Right lobe of liver (tissue), 6 donors: ENCODE data around the gene DSCAML1. TPM values are rescaled to one million over a fixed set of nuclear protein-coding genes. Genes with fewer than 3 reads are reported as not detected.

Source experiments
- ATAC-seq, 4 donors: fragments of 200-7000 bp; cut with Tn5 transposase; one replicate each; pipeline ENCODE4 v1.9.1; 2020; ENCODE audit warnings: mild to moderate bottlenecking in 4 of 4, moderate library complexity in 4 of 4
- DNase-seq, 3 donors: peaks; one replicate each; pipeline ENCODE4 v3.0.0-alpha.2; 2020
- H3K27ac ChIP-seq, 3 donors: fragments of 200-600 bp; one replicate each; pipeline ENCODE4 v1.8.0; 2022
- H3K27me3 ChIP-seq, 2 donors: fragments of 200-600 bp; one replicate each; pipeline ENCODE4 v1.8.0; 2022
- H3K36me3 ChIP-seq, 4 donors: fragments of 200-600 bp; sonication (generic) in 1 of 4; one replicate each; pipeline versions ENCODE4 v1.5.1 to v1.8.0; 2017 to 2022; ENCODE audit warnings: control low read depth in 1 of 4
- H3K4me1 ChIP-seq, 4 donors: fragments of 200-600 bp; sonication (generic) in 1 of 4; one replicate each; pipeline versions ENCODE4 v1.5.1 to v1.8.0; 2017 to 2022; ENCODE audit warnings: control low read depth in 1 of 4
- H3K4me3 ChIP-seq, 3 donors: fragments of 200-600 bp; one replicate each; pipeline ENCODE4 v1.8.0; 2022
- H3K9me3 ChIP-seq, 4 donors: fragments of 200-600 bp; sonication (generic) in 1 of 4; one replicate each; pipeline versions ENCODE4 v1.5.1 to v1.8.0; 2017 to 2022; ENCODE audit warnings: control low read depth in 1 of 4
- POLR2A ChIP-seq: fragments of 450-650 bp; IDR thresholded peaks from one replicate; pipeline ENCODE4 v1.6.1; 2017; ENCODE audit warnings: antibody characterized with exemption, mild to moderate bottlenecking
- WGBS: methylation state at CpG from one replicate; pipeline ENCODE4 v1.1.6; 2018; ENCODE audit warnings: low coverage, low lambda C conversion rate; ENCODE audit not compliant: insufficient coverage; ENCODE audit errors: missing lambda C conversion rate; 5-methylcytosine and 5-hydroxymethylcytosine counted together
- intact Hi-C, 2 donors: fragments of 100-400 bp; cut with DNase I; formaldehyde crosslinking; loops; one replicate each; pipeline versions ENCODE4 v1.11.2 to v1.14.1; 2022
- total RNA-seq, 6 experiments: library from RNA; depleted of rRNA in 2 of 6; stranded (reverse); fragments of >200 nt in 2 of 6; fragmentation: NEBNext Ultra II Directional in 3 of 6; extraction: Animal tissue kit (Norgen Biotek cat#: 25700) in 3 of 6; gene quantifications; one replicate each; pipeline versions ENCODE4 v1.1.0 to v1.2.4, GENCODE V29; 2016 to 2023
- TF ChIP-seq, protein P1 (sequence below), 4 donors: fragments of 200-600 bp in 3 of 4; fragments of 450-650 bp in 1 of 4; IDR thresholded peaks; one replicate each; pipeline versions ENCODE4 v1.5.1 to v1.8.0; 2016 to 2022; ENCODE audit warnings: antibody characterized with exemption in 4 of 4, mild to moderate bottlenecking in 2 of 4
- donor health status: DM: no; HTN: yes; CAD: no.
- donor health status: DM: no; HTN: no; CAD: no.
- donor health status: DM: no; HTN: no; CAD: no.
- donor health status: DM: no; HTN: yes; CAD: no.
- donor health status: DM: no; HTN: yes; CAD: no.

DSCAML1 gene
- total RNA-seq, 6 experiments from 2014 or later = 0.06 to 0.92 (median 0.22) TPM; not detected in 1

DNA sequence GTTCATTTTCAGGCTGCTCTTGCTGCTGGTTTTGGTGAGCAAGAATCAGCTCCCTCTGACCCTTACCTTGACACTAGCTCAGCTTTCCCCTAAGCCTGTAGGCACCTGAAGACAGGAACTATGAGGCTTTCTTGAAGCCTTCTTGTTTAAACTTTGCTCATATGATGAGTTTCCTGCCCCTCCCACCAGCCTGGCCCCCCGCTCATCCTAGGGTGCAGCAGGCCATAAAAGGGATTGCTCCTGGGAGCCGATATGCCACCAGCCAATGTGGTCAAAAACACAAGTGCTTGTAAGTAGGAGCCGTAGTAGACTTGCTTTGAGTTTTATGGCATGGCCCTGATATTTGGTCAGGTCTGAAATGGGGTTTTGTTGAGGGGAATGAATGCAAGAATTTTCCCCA, 164.7 kb downstream of the DSCAML1 start:
- no peaks in the 10 kb centered on the region for H3K4me1 ChIP-seq

DNA sequence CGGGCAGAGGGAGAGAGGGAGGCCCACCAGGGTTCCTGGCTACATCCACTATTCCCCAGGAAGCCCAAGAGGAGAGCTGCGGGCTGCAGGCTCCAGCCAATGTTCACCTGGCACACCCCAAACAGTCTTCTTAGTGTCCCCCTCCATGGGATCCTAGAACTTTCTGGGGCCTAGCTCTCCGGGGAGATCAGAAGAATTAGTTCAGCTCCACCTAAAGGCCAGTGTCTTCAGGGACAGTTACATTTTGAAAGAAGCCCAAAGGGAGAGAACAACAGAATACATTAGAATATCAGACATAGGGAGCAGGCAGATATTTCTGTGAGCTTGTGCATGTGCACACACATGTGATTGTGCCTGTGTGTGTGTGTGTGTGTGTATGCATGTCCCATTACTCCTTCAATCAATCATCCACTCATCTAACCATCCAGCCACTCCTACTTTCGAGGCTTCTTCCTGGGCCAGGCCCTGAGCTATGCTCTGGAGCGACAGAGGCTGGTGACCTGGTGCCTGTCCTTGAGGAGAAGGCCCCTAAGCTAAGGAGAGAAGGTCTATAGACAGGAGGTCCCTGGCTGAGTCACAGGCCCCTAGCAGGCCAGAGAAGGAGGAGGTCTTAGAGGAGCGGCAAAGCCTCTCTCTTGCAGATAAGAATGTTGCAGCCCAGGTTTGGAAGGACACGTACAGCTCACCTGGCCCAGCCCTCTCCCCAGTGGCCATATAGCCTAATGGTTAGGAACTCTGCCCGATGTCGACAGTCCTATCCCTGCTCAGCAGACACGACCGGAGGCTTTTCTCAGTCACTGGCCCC, 165.5 kb downstream of the DSCAML1 start:
- Histone ChIP-seq H3K9me3 (no peaks in the 10 kb centered on the region), H3K27me3 (no peaks in the 10 kb centered on the region), H3K4me1 (no peaks in the 10 kb centered on the region), H3K4me3 (no peak overlapping the region), H3K27ac (no peak overlapping the region), H3K36me3 (no peaks in the 10 kb centered on the region)
- ATAC-seq (no peak), DNase-seq (no peak)
- TF ChIP-seq, protein P1, sequence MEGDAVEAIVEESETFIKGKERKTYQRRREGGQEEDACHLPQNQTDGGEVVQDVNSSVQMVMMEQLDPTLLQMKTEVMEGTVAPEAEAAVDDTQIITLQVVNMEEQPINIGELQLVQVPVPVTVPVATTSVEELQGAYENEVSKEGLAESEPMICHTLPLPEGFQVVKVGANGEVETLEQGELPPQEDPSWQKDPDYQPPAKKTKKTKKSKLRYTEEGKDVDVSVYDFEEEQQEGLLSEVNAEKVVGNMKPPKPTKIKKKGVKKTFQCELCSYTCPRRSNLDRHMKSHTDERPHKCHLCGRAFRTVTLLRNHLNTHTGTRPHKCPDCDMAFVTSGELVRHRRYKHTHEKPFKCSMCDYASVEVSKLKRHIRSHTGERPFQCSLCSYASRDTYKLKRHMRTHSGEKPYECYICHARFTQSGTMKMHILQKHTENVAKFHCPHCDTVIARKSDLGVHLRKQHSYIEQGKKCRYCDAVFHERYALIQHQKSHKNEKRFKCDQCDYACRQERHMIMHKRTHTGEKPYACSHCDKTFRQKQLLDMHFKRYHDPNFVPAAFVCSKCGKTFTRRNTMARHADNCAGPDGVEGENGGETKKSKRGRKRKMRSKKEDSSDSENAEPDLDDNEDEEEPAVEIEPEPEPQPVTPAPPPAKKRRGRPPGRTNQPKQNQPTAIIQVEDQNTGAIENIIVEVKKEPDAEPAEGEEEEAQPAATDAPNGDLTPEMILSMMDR (IDR thresholded peaks at IDR 0.05) = no peak
- no peak for TF ChIP-seq POLR2A
- intact Hi-C loops = no loop called here
- 71% methylated on average over 1 of the region's 11 CpGs for WGBS

More for the DNA sequence above, 164.7 kb downstream of the DSCAML1 start:
- Histone ChIP-seq H3K9me3 (no peaks in the 10 kb centered on the region), H3K36me3 (no peaks in the 10 kb centered on the region), H3K27me3 (no peaks in the 10 kb centered on the region), H3K4me3 (no peak overlapping the region), H3K27ac (no peak overlapping the region)
- TF ChIP-seq POLR2A = no peak
- TF ChIP-seq, protein P1 (IDR thresholded peaks at IDR 0.05) = no peak
- DNase-seq (no peak), ATAC-seq (no peak)
- WGBS = 88% methylated on average over 3 of the region's 3 CpGs
- intact Hi-C loops = no loop called here

DNA sequence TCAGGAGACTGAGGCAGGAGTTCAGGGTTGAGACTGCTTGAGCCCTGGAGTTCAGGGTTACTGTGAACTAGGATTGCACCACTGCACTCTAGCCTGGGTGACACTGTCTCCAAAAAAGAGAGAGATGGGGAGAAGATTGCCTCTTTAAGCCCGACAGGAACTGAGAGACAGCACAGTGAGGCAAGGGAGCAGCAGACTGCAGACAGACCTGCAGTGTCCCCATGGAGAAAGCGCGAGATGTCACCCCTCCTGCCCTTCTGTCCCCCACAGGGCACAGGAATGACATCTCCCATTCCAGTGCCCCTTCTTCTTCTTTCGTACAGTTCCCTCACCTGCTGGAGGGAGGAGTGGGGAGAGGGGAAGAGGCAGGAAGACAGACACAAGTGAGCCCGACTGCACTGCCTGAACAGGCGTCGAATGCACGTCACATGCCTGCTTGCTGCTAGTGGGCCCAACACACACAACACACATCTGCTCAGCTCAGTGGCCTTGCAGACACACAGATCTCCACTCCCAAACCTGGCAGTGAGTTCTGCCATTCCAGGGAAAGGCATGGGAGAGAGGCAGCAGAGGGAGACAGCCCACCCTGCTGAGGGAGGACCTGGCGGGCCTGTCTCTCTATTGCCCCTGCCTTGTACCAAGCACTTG, 167.0 kb downstream of the DSCAML1 start:
- WGBS = 94% methylated on average over 7 of the region's 9 CpGs
- ATAC-seq = no peak
- no peak for DNase-seq
- H3K4me3 ChIP-seq = no peak overlapping the region
- no peaks in the 10 kb centered on the region for H3K36me3 ChIP-seq
- intact Hi-C loops = no loop called here
- H3K27ac ChIP-seq = no peak overlapping the region
- H3K27me3 ChIP-seq = no peaks in the 10 kb centered on the region
- no peaks in the 10 kb centered on the region for H3K9me3 ChIP-seq
- no peak for TF ChIP-seq POLR2A
- TF ChIP-seq, protein P1 (IDR thresholded peaks at IDR 0.05) = no peak
- H3K4me1 ChIP-seq = no peaks in the 10 kb centered on the region

DNA sequence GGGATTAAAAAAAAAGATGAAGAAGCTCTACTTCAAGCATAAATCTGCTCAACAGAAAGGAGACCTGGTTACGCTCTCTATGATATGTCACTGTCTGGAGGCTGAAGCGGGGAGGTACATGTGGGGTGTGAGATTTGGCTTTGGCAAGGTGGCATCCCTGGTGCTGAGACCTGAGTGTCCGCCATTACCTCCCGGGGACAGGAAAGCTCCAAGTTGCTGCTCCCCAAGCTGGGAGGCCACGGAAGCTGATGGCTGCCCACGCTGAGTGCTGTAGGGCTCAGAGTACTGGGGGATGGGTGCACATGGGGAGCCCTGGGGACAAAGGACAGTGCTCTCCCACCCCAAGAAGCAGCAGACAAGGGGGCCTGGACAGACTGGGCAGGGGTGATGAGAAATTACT, 167.9 kb downstream of the DSCAML1 start:
- intact Hi-C loops = no loop called here
- WGBS = 89% methylated on average over 6 of the region's 6 CpGs
- Histone ChIP-seq H3K36me3 (no peaks in the 10 kb centered on the region), H3K4me3 (no peak overlapping the region), H3K9me3 (no peaks in the 10 kb centered on the region), H3K4me1 (no peaks in the 10 kb centered on the region), H3K27ac (no peak overlapping the region), H3K27me3 (no peaks in the 10 kb centered on the region)
- DNase-seq = no peak
- no peak for ATAC-seq
- TF ChIP-seq, protein P1 (IDR thresholded peaks at IDR 0.05) = no peak
